GM19240 (cell line): ENCODE measurements around the gene MYEOV.

Source experiments
- DNase-seq: peaks from one replicate; pipeline ENCODE4 v3.0.0; 2011; ENCODE audit warnings: low spot score; ENCODE audit not compliant: insufficient read length

MYEOV gene

GRCh38 chr11:69286374-69287371 lies 7.3 kb upstream of the MYEOV start:
- no peak for DNase-seq

- DNase-seq: no peak
Observed at GRCh38 chr11:69287968-69288882, 5.7 kb upstream of the MYEOV start.

GRCh38 chr11:69288883-69289242 lies 5.1 kb upstream of the MYEOV start:
- no peak for DNase-seq

- DNase-seq: no peak
Observed at GRCh38 chr11:69290806-69291205, 3.1 kb upstream of the MYEOV start.

GRCh38 chr11:69291459-69292110 lies 2.4 kb upstream of the MYEOV start:
- DNase-seq: no peak

GRCh38 chr11:69292221-69292648 lies 1.7 kb upstream of the MYEOV start:
- peak; percentile 36 for DNase-seq

- no peak for DNase-seq
Observed at GRCh38 chr11:69293087-69293486, 868 bp upstream of the MYEOV start.

- no peak for DNase-seq
Observed at GRCh38 chr11:69294571-69295078, 670 bp downstream of the MYEOV start.

- DNase-seq: no peak
Observed at GRCh38 chr11:69295079-69295994, 1.4 kb downstream of the MYEOV start.

GRCh38 chr11:69295995-69296889 lies 2.3 kb downstream of the MYEOV start:
- DNase-seq: no peak

GRCh38 chr11:69296890-69297786 lies 3.2 kb downstream of the MYEOV start:
- DNase-seq: peak; percentile 69

- no peak for DNase-seq
Observed at GRCh38 chr11:69297787-69298266, 3.9 kb downstream of the MYEOV start.

- DNase-seq: peak; percentile 81
Observed at GRCh38 chr11:69298267-69299022, 4.5 kb downstream of the MYEOV start.

- no peak for DNase-seq
Observed at GRCh38 chr11:69299023-69299461, 5.1 kb downstream of the MYEOV start.

- DNase-seq: no peak
Observed at GRCh38 chr11:69299572-69299971, 5.6 kb downstream of the MYEOV start.

GRCh38 chr11:69300120-69301060 lies 6.4 kb downstream of the MYEOV start:
- DNase-seq: no peak
